HG02642 (cell line): ENCODE results near the gene SPEM1.

ENCODE experiments used
- ATAC-seq: cut with Tn5 transposase; IDR thresholded peaks from one replicate; pipeline ENCODE4 v1.9.1; 2021; ENCODE audit warnings: mild to moderate bottlenecking; ENCODE audit not compliant: unreplicated experiment, poor library complexity

SPEM1 gene

DNA sequence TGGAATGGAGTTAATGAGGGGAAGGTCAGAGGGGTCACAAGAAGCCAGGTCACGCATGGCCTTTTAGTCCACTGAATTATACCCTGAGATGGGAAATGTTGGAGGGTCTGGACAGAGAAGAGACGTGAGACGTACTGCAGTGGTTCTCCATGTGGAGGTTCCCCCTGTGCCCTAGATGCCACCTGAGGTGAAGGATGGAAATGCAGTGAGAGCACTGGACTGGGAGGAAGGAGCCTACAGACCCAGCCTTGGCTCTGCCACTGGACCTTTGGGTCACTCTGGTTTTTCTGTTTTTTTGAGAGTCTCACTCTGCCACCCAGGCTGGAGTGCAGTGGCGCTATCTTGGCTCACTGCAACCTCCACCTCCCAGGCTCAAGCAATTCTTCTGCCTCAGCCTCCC, 24.0 kb upstream of the SPEM1 start:
- ATAC-seq = no peak

- no peak for ATAC-seq
Measured at GRCh38 chr17:7398612-7399011, 21.5 kb upstream of the SPEM1 start.

DNA sequence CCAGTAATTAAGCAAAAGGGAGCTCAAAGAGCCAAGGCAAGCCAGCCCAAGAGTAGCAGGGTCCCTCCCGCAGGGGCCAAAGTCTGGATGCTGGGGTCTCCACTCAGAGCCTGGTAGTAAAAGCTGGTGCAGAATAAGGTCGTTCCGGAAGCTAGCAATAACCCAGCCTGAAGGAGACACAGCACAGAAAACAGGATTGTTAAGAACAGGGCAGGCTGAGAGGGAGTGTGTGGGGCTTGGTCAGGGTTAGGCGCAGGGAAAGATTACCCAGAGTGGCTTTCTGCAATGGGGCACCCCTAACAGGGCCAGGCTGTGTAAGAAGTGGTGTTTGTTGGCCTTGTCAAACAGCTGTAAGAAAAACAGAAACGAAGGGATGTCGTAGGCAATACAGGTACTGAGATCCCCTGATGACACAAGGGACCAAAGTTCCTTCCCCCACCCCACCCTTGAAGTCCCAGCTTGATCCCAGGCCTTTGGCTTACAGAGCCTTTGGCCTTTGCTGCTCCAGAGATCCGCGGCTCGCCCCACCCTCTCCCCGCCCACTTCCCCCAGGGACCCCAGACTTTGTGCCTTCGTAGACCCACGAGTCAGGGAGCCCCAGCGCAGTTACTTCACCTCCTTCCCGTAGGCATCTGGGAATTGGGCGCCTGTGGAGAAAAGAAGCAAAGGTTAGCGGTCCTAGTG, 16.9 kb upstream of the SPEM1 start:
- ATAC-seq = no peak

DNA sequence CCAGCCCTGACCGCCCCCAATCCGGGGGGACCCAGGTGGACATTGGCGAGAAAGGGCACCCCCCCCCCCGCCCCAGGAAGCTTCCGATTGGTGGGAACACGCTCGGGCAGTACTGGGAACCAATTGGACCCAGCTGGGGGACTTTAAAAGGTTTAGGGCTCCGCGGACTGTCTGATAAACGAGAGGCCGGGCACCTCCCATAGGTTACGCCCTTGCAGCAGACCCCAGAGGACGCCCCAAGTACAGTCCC, 16.5 kb upstream of the SPEM1 start:
- ATAC-seq = no peak

- ATAC-seq = peak; percentile 95
Measured at GRCh38 chr17:7403977-7404736, 16.0 kb upstream of the SPEM1 start, which contains the start of gene TMEM256. Gene TMEM256, minus strand, starts transcription at chr17:7404097. Its CDS starts 13 bp downstream, at chr17:7404084.

- peak; percentile 16 for ATAC-seq
Measured at GRCh38 chr17:7404737-7405349, 15.3 kb upstream of the SPEM1 start.

- no peak for ATAC-seq
Measured at GRCh38 chr17:7405350-7406234, 14.5 kb upstream of the SPEM1 start.

GRCh38 chr17:7406235-7406825, 13.8 kb upstream of the SPEM1 start:
- no peak for ATAC-seq

DNA sequence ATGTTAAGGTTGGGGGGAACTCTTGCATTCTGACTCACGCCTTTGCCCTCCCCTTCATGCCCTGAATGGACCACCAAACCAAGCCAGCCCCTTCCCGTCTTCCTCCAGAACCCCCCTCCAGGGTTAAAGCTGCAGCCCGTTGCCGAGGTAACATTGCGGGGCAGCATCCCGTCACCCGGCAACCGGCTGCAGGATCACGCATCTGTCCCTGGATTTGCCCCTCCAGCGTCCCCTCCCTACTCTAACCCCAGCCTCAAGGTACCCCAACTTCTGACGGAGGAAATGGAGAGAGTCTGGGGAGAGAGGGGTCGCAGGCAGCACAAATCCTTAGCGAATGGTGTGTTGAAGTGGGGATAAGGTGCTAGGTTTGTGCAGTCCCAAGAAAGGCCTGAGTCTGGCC, 13.0 kb upstream of the SPEM1 start:
- no peak for ATAC-seq

DNA sequence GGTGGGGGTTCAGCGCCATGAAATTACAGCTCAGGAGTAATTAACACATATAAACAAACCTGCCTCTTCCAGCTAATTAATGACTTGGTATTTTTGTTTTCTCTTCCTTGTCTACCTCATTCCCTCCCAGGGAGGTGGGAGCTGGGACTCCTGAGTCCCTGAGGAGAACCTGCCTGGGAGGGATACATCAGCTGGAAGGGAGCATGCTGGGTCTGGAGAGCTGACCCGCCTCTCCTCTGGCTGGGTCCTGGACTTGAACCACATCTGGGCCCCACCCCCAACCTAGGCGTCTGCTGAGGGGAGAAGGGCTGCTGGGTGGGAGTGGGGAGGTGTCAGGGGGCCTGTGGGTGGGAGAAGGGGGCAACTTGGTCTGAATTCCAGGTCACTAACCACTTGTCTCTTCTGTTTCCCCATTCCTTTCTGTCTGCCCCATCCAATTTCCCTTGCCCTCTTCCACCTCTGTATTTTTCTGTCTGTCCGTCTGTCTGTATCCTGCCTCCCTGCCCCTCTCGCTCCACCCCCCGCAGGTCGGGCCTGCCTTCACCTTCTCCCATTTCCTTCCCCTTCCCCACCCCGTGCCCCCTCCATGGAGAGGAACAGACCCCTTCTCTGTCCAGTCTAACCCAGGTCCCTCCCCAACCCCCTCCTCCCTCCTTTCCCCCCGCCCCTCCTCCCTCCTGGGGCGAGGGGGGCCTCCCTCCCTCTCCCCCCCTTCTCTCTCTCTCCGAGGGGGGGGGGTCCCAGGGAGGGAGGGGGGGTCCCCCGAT, 12.5 kb upstream of the SPEM1 start, which contains the start of gene NLGN2:
Gene NLGN2, plus strand, starts transcription at position 361 of the 767 bp plus-strand sequence. CDS start 411 bp downstream, outside the sequence.
- no peak for ATAC-seq

DNA sequence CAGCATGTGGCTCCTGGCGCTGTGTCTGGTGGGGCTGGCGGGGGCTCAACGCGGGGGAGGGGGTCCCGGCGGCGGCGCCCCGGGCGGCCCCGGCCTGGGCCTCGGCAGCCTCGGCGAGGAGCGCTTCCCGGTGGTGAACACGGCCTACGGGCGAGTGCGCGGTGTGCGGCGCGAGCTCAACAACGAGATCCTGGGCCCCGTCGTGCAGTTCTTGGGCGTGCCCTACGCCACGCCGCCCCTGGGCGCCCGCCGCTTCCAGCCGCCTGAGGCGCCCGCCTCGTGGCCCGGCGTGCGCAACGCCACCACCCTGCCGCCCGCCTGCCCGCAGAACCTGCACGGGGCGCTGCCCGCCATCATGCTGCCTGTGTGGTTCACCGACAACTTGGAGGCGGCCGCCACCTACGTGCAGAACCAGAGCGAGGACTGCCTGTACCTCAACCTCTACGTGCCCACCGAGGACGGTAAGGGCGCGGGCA, 11.8 kb upstream of the SPEM1 start:
- ATAC-seq = no peak

DNA sequence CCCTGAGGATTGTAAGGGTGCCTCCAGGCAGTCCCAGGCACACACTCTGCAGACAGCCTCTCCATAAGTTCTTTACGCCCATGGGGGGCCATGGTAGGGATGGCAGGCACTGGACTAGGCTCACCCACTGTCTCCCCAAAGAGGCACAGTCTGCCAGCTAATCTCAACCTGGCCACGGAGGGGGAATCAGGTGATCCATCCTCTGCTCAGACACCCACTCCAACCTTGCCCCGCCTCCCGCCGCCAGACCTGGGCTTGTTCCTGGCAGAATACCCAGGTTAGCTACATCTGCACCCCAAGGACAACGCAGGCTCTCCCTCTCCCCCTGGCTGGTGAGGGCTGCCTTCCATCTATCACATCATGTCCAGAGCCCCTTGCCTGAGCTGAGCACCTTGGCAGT, 11.3 kb upstream of the SPEM1 start:
- no peak for ATAC-seq

DNA sequence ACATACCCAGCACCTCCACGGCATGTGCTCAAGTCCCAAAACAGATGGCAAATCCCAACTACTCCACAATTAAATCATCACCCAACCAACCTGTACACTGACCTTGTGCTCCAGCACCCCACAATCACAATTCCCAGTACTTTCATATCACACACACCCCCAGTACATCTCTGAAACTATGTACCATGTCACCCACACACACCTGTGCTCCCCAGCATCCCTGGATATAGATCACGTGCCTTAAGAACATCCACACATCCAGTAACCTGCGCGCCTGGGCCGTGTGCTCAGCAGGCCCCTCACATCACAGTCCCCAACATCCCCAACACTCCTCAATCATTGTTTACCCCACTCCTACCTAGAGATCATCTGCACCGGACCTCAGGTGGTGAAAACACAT, 10.4 kb upstream of the SPEM1 start:
- no peak for ATAC-seq

GRCh38 chr17:7410634-7411426, 9.3 kb upstream of the SPEM1 start:
- no peak for ATAC-seq

- no peak for ATAC-seq
Measured at GRCh38 chr17:7411427-7411750, 8.7 kb upstream of the SPEM1 start.

GRCh38 chr17:7413346-7413985, 6.7 kb upstream of the SPEM1 start:
- no peak for ATAC-seq

- ATAC-seq = no peak
Measured at GRCh38 chr17:7414837-7415236, 5.3 kb upstream of the SPEM1 start.

DNA sequence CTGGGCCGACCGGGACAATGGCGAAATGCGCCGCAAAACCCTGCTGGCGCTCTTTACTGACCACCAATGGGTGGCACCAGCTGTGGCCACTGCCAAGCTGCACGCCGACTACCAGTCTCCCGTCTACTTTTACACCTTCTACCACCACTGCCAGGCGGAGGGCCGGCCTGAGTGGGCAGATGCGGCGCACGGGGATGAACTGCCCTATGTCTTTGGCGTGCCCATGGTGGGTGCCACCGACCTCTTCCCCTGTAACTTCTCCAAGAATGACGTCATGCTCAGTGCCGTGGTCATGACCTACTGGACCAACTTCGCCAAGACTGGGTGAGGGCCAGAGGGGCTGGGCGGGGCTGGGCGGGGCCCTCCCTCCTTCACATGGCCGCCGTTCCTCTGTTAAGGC, 4.3 kb upstream of the SPEM1 start:
- no peak for ATAC-seq
